HepG2 (cell line): ENCODE measurements around the gene EPB41L1. TPM values are rescaled to one million over a fixed set of nuclear protein-coding genes. Genes with fewer than 3 reads are reported as not detected.

ENCODE experiments used
- ATAC-seq: fragments of 200-7000 bp; cut with Tn5 transposase; 3 replicates; pipeline ENCODE4 v1.9.1; 2020; ENCODE audit warnings: mild to moderate bottlenecking, moderate library complexity
- BruUV-seq: library from RNA; stranded (reverse); fragments of 400-500 nt; replicated peaks from 2 replicates; lab custom pipeline; 2021; lab: Mats Ljungman, UMichigan
- CTCF ChIA-PET: fragments of 300-600 bp; formaldehyde crosslinking; extraction: SDS; loops from one replicate; lab custom pipeline; 2021; ENCODE audit warnings: low total read pairs, inconsistent platforms, low intra/inter-chr PET ratio; lab: Yijun Ruan, JAX
- POLR2A ChIA-PET: fragments of 350-600 bp; sonication (Branson Sonifier 250); formaldehyde crosslinking; loops from one replicate; lab custom pipeline; 2020; ENCODE audit warnings: antibody characterized with exemption, inconsistent platforms; lab: Yijun Ruan, JAX
- DNase-seq: peaks from one replicate; pipeline ENCODE4 v3.0.0-alpha.2; 2015; ENCODE audit warnings: low spot score
- FAIRE-seq: peaks from 3 replicates; lab custom pipeline; 2011; peaks lifted over from hg19 to GRCh38; lab: Jason Lieb, UNC
- H2AFZ ChIP-seq: one replicate; pipeline ENCODE4 v1.6.1; 2011; ENCODE audit warnings: low read length, inconsistent platforms
- H3K27ac ChIP-seq: fragments of 300-600 bp; 3 replicates; pipeline ENCODE4 v1.8.0; 2011; ENCODE audit warnings: mixed run types, mild to moderate bottlenecking, mixed read lengths, low read length, inconsistent platforms; ENCODE audit not compliant: insufficient read depth; ENCODE audit errors: extremely low read length
- H3K27me3 ChIP-seq, 2 experiments: fragments of 200-600 bp in 1 of 2; 2 replicates in 1 of 2; 3 replicates in 1 of 2; pipeline versions ENCODE4 v1.6.0 to v1.8.0; 2011; ENCODE audit warnings: low read length in 2 of 2, mild to moderate bottlenecking in 2 of 2, moderate library complexity in 2 of 2, inconsistent platforms in 1 of 2; ENCODE audit not compliant: insufficient read depth in 2 of 2, control insufficient read depth in 1 of 2
- H3K36me3 ChIP-seq, 2 experiments: fragments of 200-600 bp in 1 of 2; replicated peaks in 1 of 2; 2 replicates in 1 of 2; 3 replicates in 1 of 2; pipeline versions ENCODE4 v1.5.1 to v1.8.0; 2011; ENCODE audit warnings: low read length in 2 of 2, inconsistent platforms in 1 of 2; ENCODE audit not compliant: insufficient read depth in 2 of 2, control insufficient read depth in 1 of 2
- H3K4me1 ChIP-seq: 2 replicates; pipeline ENCODE4 v1.5.1; 2012; ENCODE audit warnings: low read length, inconsistent platforms; ENCODE audit not compliant: insufficient read depth
- H3K4me2 ChIP-seq: 2 replicates; pipeline ENCODE4 v1.6.0; 2011; ENCODE audit warnings: low read depth, low read length, inconsistent platforms
- H3K4me3 ChIP-seq, 3 experiments: fragments of 200-600 bp in 1 of 3; sonication (generic), shearing (Covaris generic) in 1 of 3; replicated peaks in 1 of 3; 2 replicates each; pipeline ENCODE4 v1.5.1; 2011 to 2016; ENCODE audit warnings: low read length in 3 of 3, inconsistent platforms in 2 of 3, low read depth in 2 of 3, mild to moderate bottlenecking in 2 of 3, control low read depth in 1 of 3, mixed read lengths in 1 of 3; ENCODE audit not compliant: insufficient read depth in 1 of 3
- H3K79me2 ChIP-seq: one replicate; pipeline ENCODE4 v1.6.1; 2011; ENCODE audit warnings: low read length, inconsistent platforms; ENCODE audit not compliant: insufficient read depth
- H3K9ac ChIP-seq: 2 replicates; pipeline ENCODE4 v1.6.0; 2011; ENCODE audit warnings: mild to moderate bottlenecking, low read depth, low read length, inconsistent platforms; ENCODE audit not compliant: insufficient read depth
- H3K9me3 ChIP-seq: 2 replicates; pipeline ENCODE4 v1.5.1; 2012; ENCODE audit warnings: mild to moderate bottlenecking, low read length
- H4K20me1 ChIP-seq: 2 replicates; pipeline ENCODE4 v1.6.0; 2011; ENCODE audit warnings: inconsistent platforms, mild to moderate bottlenecking, low read length, moderate library complexity; ENCODE audit not compliant: insufficient read depth
- MAFF ChIP-seq: IDR thresholded peaks from 2 replicates; pipeline ENCODE4 v1.6.1; 2011; ENCODE audit warnings: low read depth, low read length, improper control_type of control experiment
- MAFK ChIP-seq, 2 experiments: IDR thresholded peaks in 1 of 2; conservative IDR thresholded peaks in 1 of 2; 2 replicates each; pipeline ENCODE4 v1.6.1; 2011; ENCODE audit warnings: improper control_type of control experiment in 2 of 2, low read length in 2 of 2
- SMARCC2 ChIP-seq: fragments of 450-650 bp; IDR thresholded peaks from 2 replicates; pipeline ENCODE4 v1.6.1; 2017; ENCODE audit warnings: antibody characterized with exemption, mild to moderate bottlenecking
- TEAD2 ChIP-seq: sonication (generic); formaldehyde crosslinking; IDR thresholded peaks from 2 replicates; pipeline ENCODE4 v1.9.0; 2021; ENCODE audit warnings: missing genetic modification reagents
- WGBS: methylation state at CpG from one replicate; pipeline ENCODE4 v1.1.6; 2017; ENCODE audit warnings: low lambda C conversion rate; 5-methylcytosine and 5-hydroxymethylcytosine counted together
- in situ Hi-C: cut with HindIII; loops from 2 replicates; pipeline ENCODE4 v1.10.0; 2017; ENCODE audit warnings: low pct_unique_long_range_greater_than_20kb; ENCODE audit not compliant: extremely low pct_ligation_motif_present
- intact Hi-C: fragments of 100-400 bp; cut with micrococcal nuclease; formaldehyde crosslinking; loops from one replicate; pipeline ENCODE4 v1.10.0; 2022; ENCODE audit not compliant: unreplicated experiment
- polyA plus RNA-seq, 8 experiments: library from polyadenylated mRNA; depleted of rRNA in 3 of 8; stranded (reverse) in 7 of 8; unstranded in 1 of 8; fragments of >200 nt; fragmentation: Illumina TruSeq in 4 of 8; extraction: Trizol in 4 of 8; gene quantifications; 2 replicates each; pipeline versions ENCODE4 v1.2.1 to v1.2.3, GENCODE V29; 2011 to 2016; ENCODE audit warnings: low read depth in 4 of 8, missing spikeins in 1 of 8, mixed read lengths in 1 of 8; ENCODE audit not compliant: insufficient read depth in 1 of 8
- total RNA-seq, 5 experiments: library from RNA; depleted of rRNA; stranded (reverse); fragments of >200 nt; fragmentation: Illumina TruSeq; extraction: Trizol; gene quantifications; 2 replicates each; pipeline ENCODE4 v1.2.3, GENCODE V29; 2016; ENCODE audit warnings: low read depth in 1 of 5
- TF ChIP-seq, protein P1 (sequence below): fragments of 450-650 bp; IDR thresholded peaks from 2 replicates; pipeline ENCODE4 v1.6.1; 2017; ENCODE audit warnings: mild to moderate bottlenecking
- TF ChIP-seq, protein P2 (sequence below): sonication (generic); formaldehyde crosslinking; IDR thresholded peaks from 2 replicates; pipeline ENCODE4 v1.4.0; 2020; ENCODE audit warnings: missing genetic modification reagents

EPB41L1 gene
- total and polyA plus RNA-seq, 2 of the 13 experiments (the other 11 are each of a cell fraction or from before 2014, with no cell fraction given): 16.7 to 39.0 TPM

GRCh38 chr20:36238153-36238552, 83.6 kb downstream of the EPB41L1 start:
- H3K79me2 ChIP-seq: peaks cover 40% of the 10 kb centered on the region
- ATAC-seq (no peak), FAIRE-seq (no peak)

More at GRCh38 chr20:36238153-36238552, 83.6 kb downstream of the EPB41L1 start:
- peaks cover 35% of the 10 kb centered on the region for H3K4me1 ChIP-seq
- CTCF ChIA-PET: no interaction called here
- intact Hi-C loops (no loop called here), in situ Hi-C loops (no loop called here)
- H4K20me1 ChIP-seq: no peaks in the 10 kb centered on the region
- DNase-seq: no peak
- no peak overlapping the region; the same call in 1 of the 2 replicates for H3K9ac ChIP-seq
- H2AFZ ChIP-seq: no peak overlapping the region
- no TSS peak for BruUV-seq
- no peak overlapping the region for H3K27ac ChIP-seq
- H3K27me3 ChIP-seq: no peaks in the 10 kb centered on the region; a peak in 1 of 5 replicates
- POLR2A ChIA-PET: interaction anchor here (0.7 to 1.1 kb wide), 2 partner anchors 20 to 161 kb away, joined by 3 read pairs; no protein-coding TSS in a partner anchor
- no peaks in the 10 kb centered on the region for H3K9me3 ChIP-seq
- H3K4me3 ChIP-seq: no peak overlapping the region
- H3K36me3 ChIP-seq: peaks cover 17 to 34% of the 10 kb centered on the region in 2 experiments
- H3K4me2 ChIP-seq: peak overlapping the region; percentile 26; the same call in 1 of the 2 replicates
- TF ChIP-seq TEAD2 (CRISPR knock-in tag): no peak
- TF ChIP-seq, protein P1, sequence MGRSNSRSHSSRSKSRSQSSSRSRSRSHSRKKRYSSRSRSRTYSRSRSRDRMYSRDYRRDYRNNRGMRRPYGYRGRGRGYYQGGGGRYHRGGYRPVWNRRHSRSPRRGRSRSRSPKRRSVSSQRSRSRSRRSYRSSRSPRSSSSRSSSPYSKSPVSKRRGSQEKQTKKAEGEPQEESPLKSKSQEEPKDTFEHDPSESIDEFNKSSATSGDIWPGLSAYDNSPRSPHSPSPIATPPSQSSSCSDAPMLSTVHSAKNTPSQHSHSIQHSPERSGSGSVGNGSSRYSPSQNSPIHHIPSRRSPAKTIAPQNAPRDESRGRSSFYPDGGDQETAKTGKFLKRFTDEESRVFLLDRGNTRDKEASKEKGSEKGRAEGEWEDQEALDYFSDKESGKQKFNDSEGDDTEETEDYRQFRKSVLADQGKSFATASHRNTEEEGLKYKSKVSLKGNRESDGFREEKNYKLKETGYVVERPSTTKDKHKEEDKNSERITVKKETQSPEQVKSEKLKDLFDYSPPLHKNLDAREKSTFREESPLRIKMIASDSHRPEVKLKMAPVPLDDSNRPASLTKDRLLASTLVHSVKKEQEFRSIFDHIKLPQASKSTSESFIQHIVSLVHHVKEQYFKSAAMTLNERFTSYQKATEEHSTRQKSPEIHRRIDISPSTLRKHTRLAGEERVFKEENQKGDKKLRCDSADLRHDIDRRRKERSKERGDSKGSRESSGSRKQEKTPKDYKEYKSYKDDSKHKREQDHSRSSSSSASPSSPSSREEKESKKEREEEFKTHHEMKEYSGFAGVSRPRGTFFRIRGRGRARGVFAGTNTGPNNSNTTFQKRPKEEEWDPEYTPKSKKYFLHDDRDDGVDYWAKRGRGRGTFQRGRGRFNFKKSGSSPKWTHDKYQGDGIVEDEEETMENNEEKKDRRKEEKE: no peak
- TF ChIP-seq MAFK (conservative IDR thresholded peaks at IDR 0.05 in 1 of 2, IDR thresholded peaks at IDR 0.05 in 1 of 2; ENCODE audit: low read length in 2 of 2): peak; percentile 84
- TF ChIP-seq SMARCC2: no peak
- TF ChIP-seq, protein P2, sequence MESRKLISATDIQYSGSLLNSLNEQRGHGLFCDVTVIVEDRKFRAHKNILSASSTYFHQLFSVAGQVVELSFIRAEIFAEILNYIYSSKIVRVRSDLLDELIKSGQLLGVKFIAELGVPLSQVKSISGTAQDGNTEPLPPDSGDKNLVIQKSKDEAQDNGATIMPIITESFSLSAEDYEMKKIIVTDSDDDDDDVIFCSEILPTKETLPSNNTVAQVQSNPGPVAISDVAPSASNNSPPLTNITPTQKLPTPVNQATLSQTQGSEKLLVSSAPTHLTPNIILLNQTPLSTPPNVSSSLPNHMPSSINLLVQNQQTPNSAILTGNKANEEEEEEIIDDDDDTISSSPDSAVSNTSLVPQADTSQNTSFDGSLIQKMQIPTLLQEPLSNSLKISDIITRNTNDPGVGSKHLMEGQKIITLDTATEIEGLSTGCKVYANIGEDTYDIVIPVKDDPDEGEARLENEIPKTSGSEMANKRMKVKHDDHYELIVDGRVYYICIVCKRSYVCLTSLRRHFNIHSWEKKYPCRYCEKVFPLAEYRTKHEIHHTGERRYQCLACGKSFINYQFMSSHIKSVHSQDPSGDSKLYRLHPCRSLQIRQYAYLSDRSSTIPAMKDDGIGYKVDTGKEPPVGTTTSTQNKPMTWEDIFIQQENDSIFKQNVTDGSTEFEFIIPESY (CRISPR knock-in tag): no peak
- peak; percentile 77 for TF ChIP-seq MAFF
- WGBS: 91% methylated on average over 3 of the region's 3 CpGs
